Liver (tissue), 3 donors: ENCODE measurements around the gene SLC25A34.

Experiments used
- ATF3 ChIP-seq: IDR thresholded peaks from 2 replicates; pipeline ENCODE4 v1.6.1; 2016; ENCODE audit warnings: antibody characterized with exemption
- CTCF ChIP-seq: fragments of 150-350 bp; IDR thresholded peaks from 2 replicates; pipeline ENCODE4 v1.5.1; 2017; ENCODE audit warnings: improper control_type of control experiment, low read depth, low read length; ENCODE audit not compliant: missing input control
- FOXA2 ChIP-seq: IDR thresholded peaks from 2 replicates; pipeline ENCODE4 v1.6.1; 2016; ENCODE audit warnings: antibody characterized with exemption
- GABPA ChIP-seq, 2 donors: IDR thresholded peaks in 1 of 2; conservative IDR thresholded peaks in 1 of 2; 2 replicates each; pipeline ENCODE4 v1.6.1; 2016; ENCODE audit warnings: antibody characterized with exemption in 2 of 2, mild to moderate bottlenecking in 1 of 2, moderate library complexity in 1 of 2
- HNF4A ChIP-seq, 2 donors: conservative IDR thresholded peaks; 2 replicates each; pipeline ENCODE4 v1.6.1; 2016; ENCODE audit warnings: antibody characterized with exemption in 2 of 2, mild to moderate bottlenecking in 2 of 2
- JUND ChIP-seq, 2 donors: IDR thresholded peaks; 2 replicates each; pipeline ENCODE4 v1.6.1; 2016; ENCODE audit warnings: antibody characterized with exemption in 2 of 2
- MAX ChIP-seq: IDR thresholded peaks from 2 replicates; pipeline ENCODE4 v1.6.1; 2016; ENCODE audit warnings: antibody characterized with exemption
- RAD21 ChIP-seq, 2 donors: IDR thresholded peaks; 2 replicates each; pipeline ENCODE4 v1.6.1; 2016; ENCODE audit warnings: antibody characterized with exemption in 2 of 2, mild to moderate bottlenecking in 2 of 2
- SP1 ChIP-seq: IDR thresholded peaks from 2 replicates; pipeline ENCODE4 v1.6.1; 2018; ENCODE audit warnings: antibody characterized with exemption, mild to moderate bottlenecking
- TAF1 ChIP-seq: conservative IDR thresholded peaks from 2 replicates; pipeline ENCODE4 v1.6.1; 2016; ENCODE audit warnings: antibody characterized with exemption, mild to moderate bottlenecking
- ZBTB33 ChIP-seq: IDR thresholded peaks from 2 replicates; pipeline ENCODE4 v1.6.1; 2016; ENCODE audit warnings: antibody characterized with exemption
- donor health status: healthy.
- donor health status: healthy.

- TF ChIP-seq CTCF, result no peak
- no peak for TF ChIP-seq GABPA (IDR thresholded peaks at IDR 0.05 in 1 of 2, conservative IDR thresholded peaks at IDR 0.05 in 1 of 2)
- TF ChIP-seq HNF4A (conservative IDR thresholded peaks at IDR 0.05), result no peak
- TF ChIP-seq TAF1, result no peak
- no peak for TF ChIP-seq ZBTB33
- no peak for TF ChIP-seq MAX
- TF ChIP-seq ATF3, result no peak
- TF ChIP-seq RAD21 (IDR thresholded peaks at IDR 0.05), result no peak
- TF ChIP-seq FOXA2, result no peak
- no peak for TF ChIP-seq SP1
- no peak for TF ChIP-seq JUND (IDR thresholded peaks at IDR 0.05)
Observed at GRCh38 chr1:15737324-15738319, 1.6 kb downstream of the SLC25A34 start.
